ENCODE data around the gene TEX264.

DNA sequence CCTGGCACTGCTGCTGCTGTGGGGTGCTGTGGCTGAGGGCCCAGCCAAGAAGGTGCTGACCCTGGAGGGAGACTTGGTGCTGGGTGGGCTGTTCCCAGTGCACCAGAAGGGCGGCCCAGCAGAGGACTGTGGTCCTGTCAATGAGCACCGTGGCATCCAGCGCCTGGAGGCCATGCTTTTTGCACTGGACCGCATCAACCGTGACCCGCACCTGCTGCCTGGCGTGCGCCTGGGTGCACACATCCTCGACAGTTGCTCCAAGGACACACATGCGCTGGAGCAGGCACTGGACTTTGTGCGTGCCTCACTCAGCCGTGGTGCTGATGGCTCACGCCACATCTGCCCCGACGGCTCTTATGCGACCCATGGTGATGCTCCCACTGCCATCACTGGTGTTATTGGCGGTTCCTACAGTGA, 38.0 kb downstream of the TEX264 start:
- no peak for TF ChIP-seq EZH2 (IDR thresholded peaks at IDR 0.05; ENCODE audit: borderline replicate concordance, low read length)
- TF ChIP-seq, protein P1, sequence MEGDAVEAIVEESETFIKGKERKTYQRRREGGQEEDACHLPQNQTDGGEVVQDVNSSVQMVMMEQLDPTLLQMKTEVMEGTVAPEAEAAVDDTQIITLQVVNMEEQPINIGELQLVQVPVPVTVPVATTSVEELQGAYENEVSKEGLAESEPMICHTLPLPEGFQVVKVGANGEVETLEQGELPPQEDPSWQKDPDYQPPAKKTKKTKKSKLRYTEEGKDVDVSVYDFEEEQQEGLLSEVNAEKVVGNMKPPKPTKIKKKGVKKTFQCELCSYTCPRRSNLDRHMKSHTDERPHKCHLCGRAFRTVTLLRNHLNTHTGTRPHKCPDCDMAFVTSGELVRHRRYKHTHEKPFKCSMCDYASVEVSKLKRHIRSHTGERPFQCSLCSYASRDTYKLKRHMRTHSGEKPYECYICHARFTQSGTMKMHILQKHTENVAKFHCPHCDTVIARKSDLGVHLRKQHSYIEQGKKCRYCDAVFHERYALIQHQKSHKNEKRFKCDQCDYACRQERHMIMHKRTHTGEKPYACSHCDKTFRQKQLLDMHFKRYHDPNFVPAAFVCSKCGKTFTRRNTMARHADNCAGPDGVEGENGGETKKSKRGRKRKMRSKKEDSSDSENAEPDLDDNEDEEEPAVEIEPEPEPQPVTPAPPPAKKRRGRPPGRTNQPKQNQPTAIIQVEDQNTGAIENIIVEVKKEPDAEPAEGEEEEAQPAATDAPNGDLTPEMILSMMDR (IDR thresholded peaks at IDR 0.05; ENCODE audit: low read length): no peak
